Mucosa of stomach (tissue), 1 donor: ENCODE results near the gene NRL.

Experiments used
- H3K27me3 ChIP-seq: one replicate; pipeline ENCODE4 v1.7.0; 2013; ENCODE audit warnings: mild to moderate bottlenecking, low read length; ENCODE audit not compliant: control insufficient read depth, insufficient read depth
- H3K36me3 ChIP-seq: one replicate; pipeline ENCODE4 v1.7.0; 2013; ENCODE audit warnings: low read length; ENCODE audit not compliant: control insufficient read depth, insufficient read depth
- H3K4me1 ChIP-seq: one replicate; pipeline ENCODE4 v1.7.0; 2013; ENCODE audit warnings: mild to moderate bottlenecking, low read length; ENCODE audit not compliant: control insufficient read depth, insufficient read depth
- H3K4me3 ChIP-seq: one replicate; pipeline ENCODE4 v1.7.0; 2013; ENCODE audit warnings: low read length
- H3K9ac ChIP-seq: one replicate; pipeline ENCODE4 v1.7.0; 2013; ENCODE audit warnings: mild to moderate bottlenecking, low read length, moderate library complexity
- H3K9me3 ChIP-seq: one replicate; pipeline ENCODE4 v1.7.0; 2013; ENCODE audit warnings: mild to moderate bottlenecking, low read length, moderate library complexity; ENCODE audit not compliant: control insufficient read depth
- donor health status: Pancreatic carcinoma.

The NRL gene

GRCh38 chr14:24100982-24101494 lies 13.7 kb downstream of the NRL start:
- Histone ChIP-seq H3K9me3 (no peaks in the 10 kb centered on the region), H3K9ac (no peak overlapping the region), H3K36me3 (peaks cover 9% of the 10 kb centered on the region), H3K4me3 (no peak overlapping the region), H3K27me3 (no peaks in the 10 kb centered on the region), H3K4me1 (peaks cover 6% of the 10 kb centered on the region)

- H3K9me3 ChIP-seq, result no peaks in the 10 kb centered on the region
- H3K36me3 ChIP-seq, result peaks cover 9% of the 10 kb centered on the region
Observed at GRCh38 chr14:24100197-24100981, 14.4 kb downstream of the NRL start.

DNA sequence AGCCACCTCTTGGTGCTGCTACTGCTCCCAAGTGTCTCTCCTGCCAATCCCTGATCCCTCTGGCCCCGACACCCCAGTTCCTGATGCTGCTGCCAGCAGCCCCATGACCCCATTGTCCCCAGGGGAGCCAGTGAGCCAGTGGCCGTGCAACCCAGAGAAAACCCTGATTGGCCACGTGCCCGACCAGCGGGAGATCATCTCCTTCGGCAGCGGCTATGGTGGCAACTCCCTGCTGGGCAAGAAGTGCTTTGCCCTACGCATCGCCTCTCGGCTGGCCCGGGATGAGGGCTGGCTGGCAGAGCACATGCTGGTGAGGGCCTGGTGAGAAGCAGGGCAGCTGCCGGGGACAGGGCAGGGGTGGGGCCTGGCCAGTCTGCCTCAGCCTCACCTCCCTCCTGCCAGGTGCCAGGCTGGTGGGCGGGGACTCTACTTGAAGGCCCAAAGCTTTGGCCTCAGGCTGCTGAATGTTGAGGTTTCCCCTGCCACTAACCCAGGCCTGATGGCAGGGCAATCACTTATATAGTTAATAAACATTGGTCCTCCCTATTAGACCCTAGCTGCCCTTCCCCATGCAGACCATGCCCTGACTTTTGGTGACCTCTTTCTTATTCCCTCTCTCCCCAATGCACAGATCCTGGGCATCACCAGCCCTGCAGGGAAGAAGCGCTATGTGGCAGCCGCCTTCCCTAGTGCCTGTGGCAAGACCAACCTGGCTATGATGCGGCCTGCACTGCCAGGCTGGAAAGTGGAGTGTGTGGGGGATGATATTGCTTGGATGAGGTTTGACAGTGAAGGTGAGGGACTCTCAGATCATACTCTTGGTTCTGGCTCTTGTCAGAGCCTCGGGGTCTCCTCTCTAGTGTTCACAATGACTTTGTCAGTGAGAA lies 15.6 kb downstream of the NRL start:
- Histone ChIP-seq H3K9me3 (no peaks in the 10 kb centered on the region), H3K36me3 (peaks cover 9% of the 10 kb centered on the region), H3K27me3 (no peaks in the 10 kb centered on the region), H3K4me1 (peaks cover 15% of the 10 kb centered on the region), H3K4me3 (no peak overlapping the region), H3K9ac (no peak overlapping the region)

More at GRCh38 chr14:24100197-24100981, 14.4 kb downstream of the NRL start:
- H3K4me1 ChIP-seq, result peaks cover 10% of the 10 kb centered on the region
- no peaks in the 10 kb centered on the region for H3K27me3 ChIP-seq
- no peak overlapping the region for H3K9ac ChIP-seq
- no peak overlapping the region for H3K4me3 ChIP-seq

DNA sequence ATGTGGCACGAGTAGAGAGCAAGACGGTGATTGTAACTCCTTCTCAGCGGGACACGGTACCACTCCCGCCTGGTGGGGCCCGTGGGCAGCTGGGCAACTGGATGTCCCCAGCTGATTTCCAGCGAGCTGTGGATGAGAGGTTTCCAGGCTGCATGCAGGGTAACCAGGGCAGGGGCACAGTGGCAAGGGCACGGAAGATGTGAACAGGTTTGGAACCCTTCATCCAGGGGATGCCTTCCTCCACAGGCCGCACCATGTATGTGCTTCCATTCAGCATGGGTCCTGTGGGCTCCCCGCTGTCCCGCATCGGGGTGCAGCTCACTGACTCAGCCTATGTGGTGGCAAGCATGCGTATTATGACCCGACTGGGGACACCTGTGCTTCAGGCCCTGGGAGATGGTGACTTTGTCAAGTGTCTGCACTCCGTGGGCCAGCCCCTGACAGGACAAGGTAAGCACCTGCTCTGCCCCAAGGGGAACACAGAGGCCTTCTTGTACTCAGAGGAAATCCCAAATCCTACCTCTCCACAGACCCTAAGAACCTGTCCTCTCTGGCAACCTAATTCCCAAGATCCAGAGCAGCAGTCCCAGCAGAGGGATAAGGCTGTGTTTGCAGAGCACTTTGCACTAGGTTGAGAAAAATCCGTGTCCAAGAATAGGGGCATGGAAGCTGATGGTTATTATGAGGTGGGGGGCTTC lies 16.4 kb downstream of the NRL start:
- H3K36me3 ChIP-seq, result peaks cover 9% of the 10 kb centered on the region

DNA sequence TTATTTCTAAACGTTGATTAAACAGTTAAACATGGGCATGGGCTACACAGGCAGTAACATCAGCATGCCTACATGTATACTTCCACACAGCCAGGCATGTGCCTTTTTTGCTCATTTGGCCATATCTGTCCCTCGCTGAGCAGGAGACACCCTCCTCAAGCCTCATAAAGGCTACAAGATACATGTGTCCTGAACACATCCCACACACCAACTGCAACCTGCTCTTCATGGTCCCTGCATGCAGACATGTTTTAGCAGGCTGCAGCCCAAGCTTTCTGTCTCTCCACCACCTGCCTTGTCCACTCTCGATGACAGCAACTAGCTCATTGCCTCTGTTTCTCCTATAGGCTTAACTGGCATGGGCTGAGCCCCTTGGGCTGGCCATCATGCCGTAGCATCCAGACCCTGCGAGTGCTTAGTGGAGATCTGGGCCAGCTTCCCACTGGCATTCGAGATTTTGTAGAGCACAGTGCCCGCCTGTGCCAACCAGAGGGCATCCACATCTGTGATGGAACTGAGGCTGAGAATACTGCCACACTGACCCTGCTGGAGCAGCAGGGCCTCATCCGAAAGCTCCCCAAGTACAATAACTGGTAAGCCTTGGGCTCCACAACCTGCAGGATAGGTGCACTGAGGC lies 18.1 kb downstream of the NRL start:
- Histone ChIP-seq H3K9ac (no peak overlapping the region), H3K4me1 (peaks cover 31% of the 10 kb centered on the region), H3K9me3 (no peaks in the 10 kb centered on the region), H3K4me3 (no peak overlapping the region), H3K27me3 (no peaks in the 10 kb centered on the region), H3K36me3 (peaks cover 9% of the 10 kb centered on the region)

More for the DNA sequence above, 16.4 kb downstream of the NRL start:
- peaks cover 20% of the 10 kb centered on the region for H3K4me1 ChIP-seq
- H3K27me3 ChIP-seq, result no peaks in the 10 kb centered on the region
- H3K9ac ChIP-seq, result no peak overlapping the region
- H3K9me3 ChIP-seq, result no peaks in the 10 kb centered on the region
- no peak overlapping the region for H3K4me3 ChIP-seq

DNA sequence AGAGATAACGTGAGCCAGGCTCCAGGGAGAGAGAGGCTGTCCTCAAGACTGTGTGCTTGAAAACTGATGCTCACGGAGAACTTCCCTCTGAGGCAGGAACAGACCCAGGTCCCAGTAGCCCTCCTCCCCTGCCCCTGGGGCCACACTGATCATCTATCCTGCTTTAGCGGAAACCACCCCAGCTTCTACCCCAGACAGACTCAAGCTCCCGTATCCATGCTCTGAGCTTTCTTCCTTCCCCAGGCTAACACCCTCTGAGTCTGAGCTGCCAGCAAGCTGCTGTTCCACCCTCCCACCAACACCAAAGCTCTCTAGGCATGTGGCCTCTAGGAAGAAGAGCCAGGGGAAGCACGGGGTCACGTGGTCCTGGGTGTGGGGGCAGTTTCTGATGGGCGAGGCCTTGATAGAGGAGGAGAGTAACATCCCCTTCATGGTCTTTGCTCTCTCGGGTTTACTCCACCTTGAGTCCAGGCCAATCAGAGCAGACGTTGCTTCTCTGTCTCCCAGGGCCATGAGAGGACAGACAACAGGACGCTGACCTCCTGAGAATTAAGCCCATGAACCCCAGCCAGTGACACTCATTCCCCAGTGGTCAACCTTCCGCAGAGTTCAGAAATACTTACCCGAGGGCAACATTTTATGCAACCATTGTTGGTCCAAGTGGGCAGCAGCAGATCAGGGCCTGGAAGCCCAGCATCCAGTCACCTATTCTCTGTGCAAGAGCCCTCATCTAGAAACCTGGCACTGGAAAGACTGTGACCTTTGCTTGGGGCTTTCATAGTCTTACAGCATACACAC lies 19.3 kb downstream of the NRL start:
- H3K4me3 ChIP-seq, result peak overlapping the region; percentile 51
- peaks cover 9% of the 10 kb centered on the region for H3K36me3 ChIP-seq
- no peaks in the 10 kb centered on the region for H3K9me3 ChIP-seq
- H3K4me1 ChIP-seq, result peaks cover 33% of the 10 kb centered on the region
- H3K9ac ChIP-seq, result peak overlapping the region; percentile 92
- H3K27me3 ChIP-seq, result no peaks in the 10 kb centered on the region

- Histone ChIP-seq H3K36me3 (peaks cover 9% of the 10 kb centered on the region), H3K4me1 (peaks cover 33% of the 10 kb centered on the region), H3K9me3 (no peaks in the 10 kb centered on the region), H3K27me3 (no peaks in the 10 kb centered on the region), H3K4me3 (peak overlapping the region; percentile 51), H3K9ac (peak overlapping the region; percentile 92)
Observed at GRCh38 chr14:24094841-24095270, 19.9 kb downstream of the NRL start.

DNA sequence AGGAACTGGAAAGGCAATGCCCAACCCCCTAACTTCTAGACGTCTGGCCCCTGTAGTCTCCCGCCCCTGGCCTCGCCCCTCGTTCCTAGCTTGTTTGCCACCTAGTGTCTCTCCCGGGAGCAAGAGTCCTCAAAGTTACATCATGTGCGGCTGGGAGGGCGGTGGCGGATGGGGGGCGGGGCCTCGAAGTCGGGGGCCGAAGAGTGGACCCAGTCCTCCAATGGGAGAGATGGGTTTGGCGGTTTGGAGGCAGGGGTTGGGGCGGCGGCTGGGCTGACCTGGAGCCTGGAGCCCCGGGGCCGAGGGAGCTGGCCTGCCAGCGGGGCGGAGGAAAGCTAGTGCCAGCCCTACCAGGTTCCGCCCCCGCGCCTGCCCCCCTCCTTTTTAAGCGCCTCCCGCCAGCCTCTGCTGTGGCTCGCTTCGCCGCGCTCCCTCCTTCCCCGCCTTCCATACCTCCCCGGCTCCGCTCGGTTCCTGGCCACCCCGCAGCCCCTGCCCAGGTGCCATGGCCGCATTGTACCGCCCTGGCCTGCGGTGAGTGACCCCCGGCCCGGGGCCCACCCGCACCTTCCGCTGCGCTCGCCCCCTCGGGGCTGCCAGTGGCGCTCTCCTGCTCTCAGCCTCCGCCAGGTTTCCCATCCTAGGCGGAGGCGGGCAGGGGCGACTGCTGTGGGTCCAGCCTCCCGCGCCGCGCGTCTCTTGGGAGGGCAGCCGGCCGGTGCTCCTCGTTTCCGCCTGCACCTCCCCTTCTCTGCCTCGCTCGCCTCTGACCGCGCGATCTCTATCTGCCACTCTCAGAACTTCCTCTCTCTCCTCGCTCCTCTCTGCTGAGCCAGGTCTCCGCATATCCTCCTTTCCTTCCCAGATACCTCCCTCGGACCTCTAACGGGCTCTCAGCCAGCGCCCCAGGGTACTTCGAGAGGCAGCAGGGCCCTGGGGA lies 20.6 kb downstream of the NRL start, which contains the start of gene PCK2:
TSS of gene PCK2 (plus strand) at position 411 of the 940 bp plus-strand sequence. CDS start at position 506, 95 bp downstream.
- H3K36me3 ChIP-seq, result peaks cover 9% of the 10 kb centered on the region
- H3K9ac ChIP-seq, result peak within 1 kb of the TSS; percentile 92
- no peaks in the 10 kb centered on the region for H3K27me3 ChIP-seq
- H3K4me1 ChIP-seq, result peaks cover 33% of the 10 kb centered on the region
- no peaks in the 10 kb centered on the region for H3K9me3 ChIP-seq
- H3K4me3 ChIP-seq, result peak within 1 kb of the TSS; percentile 51

GRCh38 chr14:24093207-24093900 lies 21.4 kb downstream of the NRL start:
- H3K9ac ChIP-seq, result peak overlapping the region; percentile 92
- peaks cover 28% of the 10 kb centered on the region for H3K4me1 ChIP-seq
- H3K36me3 ChIP-seq, result peaks cover 3% of the 10 kb centered on the region

More at GRCh38 chr14:24093207-24093900, 21.4 kb downstream of the NRL start:
- no peaks in the 10 kb centered on the region for H3K27me3 ChIP-seq
- H3K9me3 ChIP-seq, result no peaks in the 10 kb centered on the region
- no peak overlapping the region for H3K4me3 ChIP-seq
